Smooth muscle cell (in vitro differentiated cells): ENCODE measurements around the gene PA2G4. TPM values are rescaled to one million over a fixed set of nuclear protein-coding genes. Genes with fewer than 3 reads are reported as not detected.

Experiments used
- DNase-seq: peaks from one replicate; lab custom pipeline; 2025; ENCODE audit not compliant: unreplicated experiment; lab: John Stamatoyannopoulos, UW
- H2AFZ ChIP-seq: fragments of 200-600 bp; sonication (generic); 2 replicates; pipeline ENCODE4 v1.6.0; 2016; ENCODE audit warnings: antibody characterized with exemption, low read depth, mild to moderate bottlenecking
- H3F3A ChIP-seq: fragments of 200-600 bp; sonication (generic); 2 replicates; pipeline ENCODE4 v1.6.0; 2017; ENCODE audit warnings: antibody characterized with exemption, low read depth
- H3K27ac ChIP-seq: fragments of 200-600 bp; sonication (generic); 2 replicates; pipeline ENCODE4 v1.5.1; 2016; ENCODE audit warnings: low read depth, mild to moderate bottlenecking
- H3K27me3 ChIP-seq: fragments of 200-600 bp; sonication (generic); 2 replicates; pipeline ENCODE4 v1.6.1; 2016; ENCODE audit warnings: low read depth, mild to moderate bottlenecking
- H3K36me3 ChIP-seq: fragments of 200-600 bp; sonication (generic); 2 replicates; pipeline ENCODE4 v1.5.1; 2016; ENCODE audit warnings: low read depth
- H3K4me1 ChIP-seq: fragments of 200-600 bp; sonication (generic); 2 replicates; pipeline ENCODE4 v1.5.1; 2016; ENCODE audit warnings: low read depth
- H3K4me2 ChIP-seq: fragments of 200-600 bp; sonication (generic); 2 replicates; pipeline ENCODE4 v1.6.0; 2016; ENCODE audit warnings: mild to moderate bottlenecking
- H3K4me3 ChIP-seq: fragments of 200-600 bp; sonication (generic); 2 replicates; pipeline ENCODE4 v1.5.1; 2016; ENCODE audit warnings: mild to moderate bottlenecking
- H3K79me2 ChIP-seq: fragments of 200-600 bp; sonication (generic); 2 replicates; pipeline ENCODE4 v1.6.0; 2016; ENCODE audit warnings: low read depth, mild to moderate bottlenecking
- H3K9ac ChIP-seq: fragments of 200-600 bp; sonication (generic); 2 replicates; pipeline ENCODE4 v1.6.0; 2016; ENCODE audit warnings: low read depth
- H3K9me3 ChIP-seq: fragments of 200-600 bp; sonication (generic); replicated peaks from 2 replicates; pipeline ENCODE4 v1.5.1; 2016; ENCODE audit warnings: low read depth
- H4K20me1 ChIP-seq: fragments of 200-600 bp; sonication (generic); 2 replicates; pipeline ENCODE4 v1.6.0; 2016; ENCODE audit warnings: low read depth
- CTCF ChIP-seq: fragments of 200-600 bp; sonication (generic); IDR thresholded peaks from 2 replicates; pipeline ENCODE4 v1.5.1; 2017; ENCODE audit warnings: borderline replicate concordance, mild to moderate bottlenecking, antibody characterized with exemption; ENCODE audit not compliant: insufficient read depth, poor library complexity, severe bottlenecking
- WGBS: methylation state at CpG from one replicate; pipeline ENCODE4 v1.1.7; 2016; ENCODE audit warnings: low lambda C conversion rate; 5-methylcytosine and 5-hydroxymethylcytosine counted together
- polyA plus RNA-seq: library from polyadenylated mRNA; unstranded; fragments of >200 nt; fragmentation: Nextera tagmentation; extraction: Ambion mirVana; gene quantifications from 2 replicates; pipeline ENCODE4 v1.2.1, GENCODE V29; 2016
- total RNA-seq: library from RNA; depleted of rRNA; stranded (reverse); fragments of >200 nt; gene quantifications from 2 replicates; pipeline ENCODE4 v1.2.3, GENCODE V29; 2014

The PA2G4 gene
- total and polyA plus RNA-seq, 2 experiments from 2014 or later, result 99.8 to 118 TPM

DNA sequence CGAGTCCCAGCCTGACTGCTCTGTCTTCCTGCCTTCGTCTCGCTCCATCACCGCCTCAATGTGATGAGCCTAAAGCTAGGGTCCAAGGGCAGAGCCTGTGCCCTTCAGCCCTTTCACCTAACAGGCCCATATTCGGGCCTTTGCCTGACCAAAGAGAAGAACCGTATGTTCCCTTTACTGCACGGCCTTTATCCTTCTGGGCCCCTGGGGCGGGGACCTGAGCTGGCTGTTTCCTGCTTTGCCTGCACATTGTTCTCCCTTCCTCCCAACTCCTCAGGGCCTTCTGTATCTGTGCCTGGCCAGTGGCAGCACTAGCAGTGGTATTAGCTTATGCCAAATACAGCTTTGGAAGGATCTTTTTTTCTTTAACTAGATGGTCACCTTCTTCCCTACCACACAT lies 39.5 kb downstream of the PA2G4 start:
- H3K9me3 ChIP-seq, result no peaks in the 10 kb centered on the region
- H3K36me3 ChIP-seq, result peaks cover 15% of the 10 kb centered on the region
- H3K9ac ChIP-seq, result no peak overlapping the region
- no peak overlapping the region for H3K27ac ChIP-seq
- H3F3A ChIP-seq, result no peaks in the 10 kb centered on the region
- H3K79me2 ChIP-seq, result no peaks in the 10 kb centered on the region
- no peak overlapping the region for H3K4me3 ChIP-seq
- no peaks in the 10 kb centered on the region for H3K27me3 ChIP-seq
- no peaks in the 10 kb centered on the region for H4K20me1 ChIP-seq
- no peaks in the 10 kb centered on the region for H3K4me1 ChIP-seq
- no peak overlapping the region for H3K4me2 ChIP-seq
- WGBS, result 93% methylated on average over 8 of the region's 8 CpGs
- TF ChIP-seq CTCF, result no peak
- DNase-seq, result no peak
- no peak overlapping the region for H2AFZ ChIP-seq

- Histone ChIP-seq H3K9me3 (no peaks in the 10 kb centered on the region), H3K4me1 (no peaks in the 10 kb centered on the region)
These were observed 40.9 kb downstream of the PA2G4 start for GRCh38 chr12:56145217-56145616.

GRCh38 chr12:56146492-56147460 lies 42.4 kb downstream of the PA2G4 start:
- no peak overlapping the region for H2AFZ ChIP-seq
- peaks cover 6% of the 10 kb centered on the region for H3F3A ChIP-seq
- no peaks in the 10 kb centered on the region for H4K20me1 ChIP-seq
- H3K79me2 ChIP-seq, result no peaks in the 10 kb centered on the region
- H3K4me3 ChIP-seq, result no peak overlapping the region
- peaks cover 5% of the 10 kb centered on the region for H3K4me1 ChIP-seq
- TF ChIP-seq CTCF, result no peak
- H3K36me3 ChIP-seq, result no peaks in the 10 kb centered on the region
- no peak for DNase-seq
- no peak overlapping the region for H3K27ac ChIP-seq
- H3K4me2 ChIP-seq, result no peak overlapping the region
- no peaks in the 10 kb centered on the region for H3K9me3 ChIP-seq
- WGBS, result 89% methylated on average over 13 of the region's 13 CpGs
- H3K9ac ChIP-seq, result no peak overlapping the region
- H3K27me3 ChIP-seq, result no peaks in the 10 kb centered on the region

More at GRCh38 chr12:56145217-56145616, 40.9 kb downstream of the PA2G4 start:
- Histone ChIP-seq H3F3A (peaks cover under 1% of the 10 kb centered on the region), H3K4me3 (no peak overlapping the region), H3K27ac (no peak overlapping the region), H3K27me3 (no peaks in the 10 kb centered on the region), H3K79me2 (no peaks in the 10 kb centered on the region), H2AFZ (no peak overlapping the region), H3K9ac (no peak overlapping the region), H3K4me2 (no peak overlapping the region), H3K36me3 (peaks cover 7% of the 10 kb centered on the region), H4K20me1 (no peaks in the 10 kb centered on the region)
- WGBS, result 92% methylated on average over 3 of the region's 3 CpGs
- no peak for DNase-seq
- no peak for TF ChIP-seq CTCF
